Endothelial cell of umbilical vein (primary cell): ENCODE results near the gene LCN6. TPM values are rescaled to one million over a fixed set of nuclear protein-coding genes. Genes with fewer than 3 reads are reported as not detected.
A peak's percentile ranks its signal among the peaks of the same experiment; 100 is the strongest.

ENCODE experiments used
- BruUV-seq: library from RNA; stranded (reverse); fragments of 400-500 nt; replicated peaks from 2 replicates; lab custom pipeline; 2021; lab: Mats Ljungman, UMichigan
- CTCF ChIA-PET: fragments of 300-600, 350-600 bp; sonication (Branson Sonifier 250); formaldehyde crosslinking; loops from one replicate; lab custom pipeline; 2021; ENCODE audit warnings: antibody characterized with exemption, inconsistent platforms; lab: Charles Lee
- POLR2A ChIA-PET: fragments of 300-600, 350-600 bp; sonication (Branson Sonifier 250); formaldehyde crosslinking; loops from one replicate; lab custom pipeline; 2021; ENCODE audit warnings: antibody characterized with exemption, inconsistent platforms; lab: Charles Lee
- DNase-seq: peaks from one replicate; pipeline ENCODE4 v3.0.0-alpha.2; 2011; ENCODE audit warnings: low read depth, low spot score
- FAIRE-seq: peaks from 2 replicates; lab custom pipeline; 2011; peaks lifted over from hg19 to GRCh38; lab: Jason Lieb, UNC
- H2AFZ ChIP-seq: 2 replicates; pipeline ENCODE4 v1.6.0; 2012; ENCODE audit warnings: low read depth, low read length, control low read depth, inconsistent platforms
- H3K27ac ChIP-seq: 2 replicates; pipeline ENCODE4 v1.5.1; 2011; ENCODE audit warnings: low read depth, mild to moderate bottlenecking, control low read depth, low read length, moderate library complexity; ENCODE audit not compliant: insufficient read depth
- H3K27me3 ChIP-seq, 2 experiments: 2 replicates each; pipeline versions ENCODE4 v1.6.0 to v1.6.1; 2011; ENCODE audit warnings: low read length in 2 of 2, mixed read lengths in 1 of 2; ENCODE audit not compliant: control insufficient read depth in 2 of 2, insufficient read depth in 2 of 2
- H3K36me3 ChIP-seq, 2 experiments: 2 replicates in 1 of 2; 3 replicates in 1 of 2; pipeline ENCODE4 v1.5.1; 2011; ENCODE audit warnings: low read length in 2 of 2, mild to moderate bottlenecking in 1 of 2, moderate library complexity in 1 of 2; ENCODE audit not compliant: control insufficient read depth in 2 of 2, insufficient read depth in 2 of 2; ENCODE audit errors: extremely low read depth in 1 of 2
- H3K4me1 ChIP-seq: 3 replicates; pipeline ENCODE4 v1.5.1; 2011; ENCODE audit warnings: mild to moderate bottlenecking, low read length; ENCODE audit not compliant: control insufficient read depth, insufficient read depth; ENCODE audit errors: extremely low read depth
- H3K4me2 ChIP-seq: 2 replicates; pipeline ENCODE4 v1.6.1; 2011; ENCODE audit warnings: low read length, control low read depth, mixed read lengths; ENCODE audit not compliant: insufficient read depth
- H3K4me3 ChIP-seq, 3 experiments: fragments of 200-600 bp in 1 of 3; sonication (generic), shearing (Covaris generic) in 1 of 3; replicated peaks in 1 of 3; 2 replicates each; pipeline ENCODE4 v1.5.1; 2011 to 2016; ENCODE audit warnings: control low read depth in 3 of 3, low read length in 3 of 3, mild to moderate bottlenecking in 2 of 3, inconsistent platforms in 1 of 3, low read depth in 1 of 3, moderate library complexity in 1 of 3; ENCODE audit not compliant: insufficient read depth in 1 of 3
- H3K79me2 ChIP-seq: 2 replicates; pipeline ENCODE4 v1.6.0; 2012; ENCODE audit warnings: low read length, inconsistent platforms; ENCODE audit not compliant: control insufficient read depth, insufficient read depth
- H3K9ac ChIP-seq: replicated peaks from 2 replicates; pipeline ENCODE3; 2011; ENCODE audit warnings: low read length, control low read depth; ENCODE audit not compliant: insufficient read depth; ENCODE audit errors: extremely low read depth
- H3K9me1 ChIP-seq: replicated peaks from 3 replicates; pipeline ENCODE4 v1.6.0; 2011; ENCODE audit warnings: mild to moderate bottlenecking, low read length; ENCODE audit not compliant: control insufficient read depth, insufficient read depth; ENCODE audit errors: extremely low read depth
- H3K9me3 ChIP-seq: replicated peaks from 2 replicates; pipeline ENCODE4 v1.5.1; 2012; ENCODE audit warnings: low read length, inconsistent platforms; ENCODE audit not compliant: control insufficient read depth, insufficient read depth
- H4K20me1 ChIP-seq: replicated peaks from 2 replicates; pipeline ENCODE3; 2011; ENCODE audit warnings: mild to moderate bottlenecking, low read length; ENCODE audit not compliant: control insufficient read depth, insufficient read depth; ENCODE audit errors: extremely low read depth
- CTCF ChIP-seq, 2 donors: IDR thresholded peaks; 1 replicate in 1 of 2; 2 replicates in 1 of 2; pipeline ENCODE4 v1.5.1; 2011; ENCODE audit warnings: low read length in 2 of 2, mild to moderate bottlenecking in 2 of 2, moderate library complexity in 2 of 2, control low read depth in 1 of 2, inconsistent platforms in 1 of 2, low read depth in 1 of 2; ENCODE audit not compliant: insufficient read depth in 1 of 2; ENCODE audit errors: extremely low read depth in 1 of 2
- MYC ChIP-seq: IDR thresholded peaks from one replicate; pipeline ENCODE4 v1.6.1; 2011; ENCODE audit warnings: mild to moderate bottlenecking, low read depth, low read length
- POLR2A ChIP-seq: IDR thresholded peaks from 2 replicates; pipeline ENCODE4 v1.6.1; 2012; ENCODE audit warnings: low read depth, mild to moderate bottlenecking, control low read depth, low read length
- POLR2AphosphoS5 ChIP-seq: IDR thresholded peaks from 2 replicates; pipeline ENCODE4 v1.6.1; 2012; ENCODE audit warnings: low read depth, mild to moderate bottlenecking, control low read depth, low read length, moderate library complexity; ENCODE audit not compliant: insufficient read depth
- dilution Hi-C: fragments of 300-500 bp; cut with MboI; formaldehyde crosslinking; loops from one replicate; pipeline ENCODE4 v1.15.0; 2019; ENCODE audit warnings: low sequenced_read_pairs; ENCODE audit not compliant: extremely low pct_ligation_motif_present
- intact Hi-C: fragments of 100-400 bp; cut with micrococcal nuclease; formaldehyde crosslinking; loops from one replicate; pipeline ENCODE4 v1.10.0; 2022
- polyA plus RNA-seq, 4 experiments: library from polyadenylated mRNA; depleted of rRNA in 3 of 4; stranded (reverse) in 3 of 4; unstranded in 1 of 4; fragments of >200 nt; gene quantifications; 2 replicates each; pipeline versions ENCODE4 v1.2.1 to v1.2.3, GENCODE V29; 2011 to 2012; ENCODE audit warnings: missing spikeins in 1 of 4
- total RNA-seq: library from RNA; stranded (reverse); gene quantifications from 2 replicates; pipeline ENCODE4 v1.2.3, GENCODE V29; 2021

LCN6 gene
- total and polyA plus RNA-seq, 2 donors (not counting 3 experiments of a cell fraction or from before 2014, with no cell fraction given): 0.17 TPM; not detected in 1

GRCh38 chr9:136713550-136713949 lies 34.8 kb downstream of the LCN6 start:
- H3K4me2 ChIP-seq: peak overlapping the region; percentile 78
- H3K9ac ChIP-seq: peak overlapping the region; percentile 80
- H4K20me1 ChIP-seq: no peaks in the 10 kb centered on the region
- peaks cover 0 to 8% of the 10 kb centered on the region in 2 experiments for H3K36me3 ChIP-seq
- BruUV-seq: no TSS peak
- ChIA-PET POLR2A (interaction anchor here (0.6 to 3.8 kb wide), 9 partner anchors 9 to 39 kb away, joined by 3 to 32 read pairs (median 5); partner anchors contain the start of gene AGPAT2), CTCF (interaction anchor here (0.9 to 2.1 kb wide), 9 partner anchors 9 to 69 kb away, joined by 3 to 16 read pairs (median 4); no protein-coding TSS in a partner anchor)
- H3K9me3 ChIP-seq: no peaks in the 10 kb centered on the region
- intact Hi-C loops (loop anchor here (1.0 to 5.0 kb wide), 6 partner anchors 8 to 351 kb away; partner anchors contain the start of genes AGPAT2, DNLZ and SEC16A), dilution Hi-C loops (no loop called here)
- H3K4me3 ChIP-seq: peak overlapping the region; percentile 68 to 81 (median 75)
- no peaks in the 10 kb centered on the region for H3K27me3 ChIP-seq
- peaks cover 42% of the 10 kb centered on the region for H3K79me2 ChIP-seq
- H3K4me1 ChIP-seq: peaks cover 32% of the 10 kb centered on the region
- TF ChIP-seq POLR2AphosphoS5 (peak; percentile 55), CTCF (IDR thresholded peaks at IDR 0.05; ENCODE audit: extremely low read depth in 1 of 2, insufficient read depth in 1 of 2, low read depth in 1 of 2, low read length in 2 of 2) (peak in 1 of 2 donors; percentile 27), POLR2A (peak; percentile 50), MYC (no peak)
- H2AFZ ChIP-seq: no peak overlapping the region
- peak overlapping the region; percentile 96 for H3K27ac ChIP-seq
- FAIRE-seq (peak; percentile 96), DNase-seq (peak; percentile 75)
- H3K9me1 ChIP-seq: no peaks in the 10 kb centered on the region
